SK-N-MC (cell line): ENCODE data around the gene ARHGAP26.

ENCODE experiments used
- DNase-seq: peaks from one replicate; pipeline ENCODE4 v3.0.0-alpha.2; 2011; ENCODE audit warnings: low read depth, low spot score
- H3K27ac ChIP-seq: fragments of 200-600 bp; sonication (generic); 2 replicates; pipeline ENCODE4 v1.5.1; 2016; ENCODE audit warnings: mixed run types
- H3K36me3 ChIP-seq: fragments of 200-600 bp; sonication (generic); 2 replicates; pipeline ENCODE4 v1.6.1; 2017; ENCODE audit warnings: antibody characterized with exemption, low read length, mixed read lengths; ENCODE audit not compliant: insufficient read depth
- H3K4me3 ChIP-seq: fragments of 200-600 bp; sonication (generic); 2 replicates; pipeline ENCODE4 v1.5.1; 2016
- H3K9ac ChIP-seq: fragments of 200-600 bp; sonication (generic); 2 replicates; pipeline ENCODE4 v1.8.0; 2017; ENCODE audit warnings: mixed run types, mixed read lengths; ENCODE audit not compliant: insufficient read length
- H3K9me3 ChIP-seq: fragments of 200-600 bp; sonication (generic); 2 replicates; pipeline ENCODE4 v1.6.1; 2017; ENCODE audit warnings: low read depth, mild to moderate bottlenecking, antibody characterized with exemption, low read length, moderate library complexity, mixed read lengths
- EZH2 ChIP-seq: fragments of 200-600 bp; sonication (generic); IDR thresholded peaks from one replicate; pipeline ENCODE4 v1.6.1; 2017; ENCODE audit warnings: antibody characterized with exemption
- FOXP2 ChIP-seq: optimal IDR thresholded peaks from 2 replicates; pipeline ENCODE3; 2011; ENCODE audit warnings: mild to moderate bottlenecking, moderate library complexity; ENCODE audit not compliant: insufficient read depth; ENCODE audit errors: extremely low read length, control extremely low read depth
- POLR2AphosphoS5 ChIP-seq: IDR thresholded peaks from 2 replicates; pipeline ENCODE4 v1.6.1; 2012; ENCODE audit warnings: mild to moderate bottlenecking, low read depth, low read length, borderline replicate concordance

The ARHGAP26 gene

DNA sequence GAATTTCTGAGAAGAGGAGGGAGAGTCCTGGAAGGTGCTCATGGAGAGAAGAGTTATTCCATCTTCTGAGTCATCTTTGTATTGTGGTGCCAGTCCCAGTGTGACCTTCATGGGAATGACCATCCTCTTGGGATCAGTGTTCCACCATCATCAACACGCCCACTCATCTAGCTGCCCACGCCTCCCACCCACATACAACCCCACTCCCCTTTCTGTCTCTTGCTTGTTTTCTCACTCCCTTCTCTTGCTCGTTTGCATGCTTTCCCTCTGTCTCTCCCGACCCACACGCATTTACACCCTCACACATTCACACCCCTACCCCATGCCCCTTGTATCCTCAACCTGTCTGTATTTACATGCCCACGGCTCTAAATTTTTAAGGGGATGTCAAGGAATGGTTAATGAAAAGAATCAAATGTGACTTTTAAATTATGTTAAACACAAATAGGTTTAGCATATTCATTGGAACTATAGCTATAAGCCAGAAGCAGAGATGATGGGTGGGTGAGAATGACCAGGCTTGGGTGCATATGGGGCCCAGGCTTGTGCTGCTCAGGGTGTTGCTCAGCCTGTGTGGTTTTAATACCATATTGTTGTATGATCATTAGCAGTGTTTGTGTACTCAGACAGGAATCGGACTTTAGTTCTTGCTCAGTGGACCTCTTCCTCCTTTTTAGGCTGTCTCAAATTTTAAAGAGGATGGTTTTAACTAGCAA is 160.4 kb downstream of the ARHGAP26 start:
- Histone ChIP-seq H3K36me3 (no peaks in the 10 kb centered on the region), H3K27ac (no peak overlapping the region), H3K9ac (no peak overlapping the region), H3K9me3 (no peaks in the 10 kb centered on the region), H3K4me3 (no peak overlapping the region)
- TF ChIP-seq EZH2 (no peak), FOXP2 (no peak), POLR2AphosphoS5 (no peak)
- DNase-seq = no peak

DNA sequence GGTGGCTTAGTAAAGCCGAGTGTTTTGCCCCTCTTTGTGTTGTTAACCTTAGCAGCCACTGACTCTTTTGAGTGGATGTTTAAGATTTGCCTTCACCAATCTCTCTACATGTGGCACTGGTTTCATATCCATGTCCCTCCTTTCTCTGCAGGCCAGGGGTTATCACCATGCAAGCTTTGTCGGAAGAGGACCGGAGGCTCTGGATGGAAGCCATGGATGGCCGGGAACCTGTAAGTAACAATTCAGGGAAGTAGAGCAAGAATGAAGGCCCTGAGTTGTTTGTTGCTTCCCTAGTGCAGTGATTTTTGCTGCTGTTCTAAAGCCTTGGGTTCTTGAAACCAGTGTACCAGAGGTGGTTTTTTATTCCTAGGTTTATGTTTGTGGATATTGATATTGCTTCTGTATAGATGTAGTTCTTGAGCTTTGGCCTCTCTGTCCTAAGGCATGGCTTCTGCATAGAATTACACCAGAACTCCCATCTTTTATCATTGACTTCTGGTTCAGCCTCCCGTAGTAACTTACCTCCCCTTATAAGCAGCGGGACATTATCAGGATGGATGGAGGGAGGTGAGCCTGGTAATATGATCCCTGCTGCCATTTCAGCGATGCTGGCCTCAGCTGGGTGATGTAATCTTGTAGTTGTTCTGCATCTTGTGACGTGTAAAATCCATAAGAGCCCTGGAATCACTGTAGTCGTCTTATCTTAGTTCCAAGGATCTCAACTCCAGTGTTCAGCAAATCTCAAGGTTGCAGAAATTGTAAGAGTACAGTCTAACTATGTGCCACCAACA is 161.9 kb downstream of the ARHGAP26 start:
- DNase-seq = no peak
- no peak overlapping the region for H3K9ac ChIP-seq
- H3K27ac ChIP-seq = no peak overlapping the region

DNA sequence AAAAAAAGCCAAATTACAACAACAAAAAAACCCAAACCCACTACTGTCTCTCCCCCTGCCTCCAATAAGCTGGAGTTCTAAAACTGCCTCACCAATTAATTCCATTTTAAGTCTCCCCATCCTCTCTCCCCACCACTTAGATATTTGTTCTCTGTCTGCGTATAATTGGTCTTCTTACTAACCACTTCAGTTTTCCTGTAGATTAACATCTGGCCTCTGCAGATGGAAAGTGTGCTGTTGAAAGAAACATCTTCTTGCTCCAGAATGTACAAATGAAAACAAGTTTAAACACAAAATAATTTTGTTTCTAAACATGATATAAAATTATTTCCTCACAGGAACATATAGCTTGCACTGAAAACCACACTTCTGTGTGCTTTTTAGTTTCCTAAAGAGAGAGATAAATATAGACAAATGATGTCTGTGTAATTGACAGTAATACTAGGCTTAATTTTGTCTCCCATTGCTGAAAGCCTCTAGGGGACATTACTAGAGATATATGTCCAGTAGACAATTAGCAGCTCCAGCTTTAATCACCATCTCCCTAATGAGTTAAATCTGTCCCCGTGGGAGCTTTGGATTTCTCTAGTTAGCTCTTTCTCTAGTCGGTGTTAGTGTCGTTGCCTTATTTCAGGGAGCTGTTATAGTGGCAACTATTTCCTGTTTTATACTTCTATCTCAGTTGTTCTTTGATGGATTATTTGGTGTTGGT is 164.0 kb downstream of the ARHGAP26 start:
- Histone ChIP-seq H3K9me3 (no peaks in the 10 kb centered on the region), H3K27ac (no peak overlapping the region), H3K4me3 (no peak overlapping the region), H3K36me3 (no peaks in the 10 kb centered on the region), H3K9ac (no peak overlapping the region)
- DNase-seq = no peak
- TF ChIP-seq POLR2AphosphoS5 (no peak), FOXP2 (no peak)

More for the DNA sequence above, 161.9 kb downstream of the ARHGAP26 start:
- no peak overlapping the region for H3K4me3 ChIP-seq
- H3K9me3 ChIP-seq = no peaks in the 10 kb centered on the region
- no peaks in the 10 kb centered on the region for H3K36me3 ChIP-seq
- no peak for TF ChIP-seq POLR2AphosphoS5
- TF ChIP-seq EZH2 = no peak
- TF ChIP-seq FOXP2 = no peak

DNA sequence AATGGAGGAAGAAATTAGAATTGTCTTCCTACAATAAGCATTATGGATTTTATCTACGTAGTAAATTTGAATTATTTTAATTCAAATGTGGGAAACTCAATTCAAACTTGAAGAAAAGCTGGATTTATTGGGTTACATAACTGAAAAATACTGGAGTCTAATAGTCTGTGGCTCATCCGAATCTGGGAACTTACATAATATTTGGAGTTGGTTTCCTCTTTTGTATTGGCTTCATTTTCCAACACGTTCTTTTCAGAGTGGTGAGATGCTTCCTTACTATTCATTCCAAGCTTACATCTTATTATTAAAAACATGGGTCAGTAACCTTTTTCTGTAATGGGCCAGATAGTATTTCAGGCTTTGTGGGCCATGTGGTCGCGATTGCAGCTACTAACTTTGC is 164.8 kb downstream of the ARHGAP26 start:
- no peaks in the 10 kb centered on the region for H3K36me3 ChIP-seq
- TF ChIP-seq POLR2AphosphoS5 (no peak), EZH2 (no peak), FOXP2 (no peak)
- H3K9me3 ChIP-seq = no peaks in the 10 kb centered on the region
- H3K9ac ChIP-seq = no peak overlapping the region
- no peak overlapping the region for H3K27ac ChIP-seq
- DNase-seq = no peak
- H3K4me3 ChIP-seq = no peak overlapping the region

DNA sequence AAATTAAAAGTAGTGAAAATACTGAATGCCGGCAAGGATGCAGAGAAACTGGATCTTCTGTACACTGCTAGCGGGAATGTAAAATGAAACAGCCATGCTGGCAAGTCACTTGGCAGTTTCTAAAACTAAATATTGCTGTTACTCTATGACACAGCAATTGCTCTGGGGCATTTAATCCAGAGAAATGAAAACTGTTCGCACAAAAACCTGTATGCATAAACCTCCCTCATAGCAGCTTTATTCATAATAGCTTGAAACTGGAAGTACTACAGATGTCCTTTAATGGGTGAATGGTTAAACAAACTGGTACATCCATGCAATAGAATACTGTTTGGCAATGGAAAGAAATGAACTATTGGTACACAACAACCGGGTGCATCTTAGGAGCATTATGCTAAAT is 167.2 kb downstream of the ARHGAP26 start:
- Histone ChIP-seq H3K36me3 (no peaks in the 10 kb centered on the region), H3K4me3 (no peak overlapping the region), H3K9me3 (no peaks in the 10 kb centered on the region), H3K27ac (no peak overlapping the region), H3K9ac (no peak overlapping the region)
- TF ChIP-seq POLR2AphosphoS5 (no peak), FOXP2 (no peak), EZH2 (no peak)
- no peak for DNase-seq

DNA sequence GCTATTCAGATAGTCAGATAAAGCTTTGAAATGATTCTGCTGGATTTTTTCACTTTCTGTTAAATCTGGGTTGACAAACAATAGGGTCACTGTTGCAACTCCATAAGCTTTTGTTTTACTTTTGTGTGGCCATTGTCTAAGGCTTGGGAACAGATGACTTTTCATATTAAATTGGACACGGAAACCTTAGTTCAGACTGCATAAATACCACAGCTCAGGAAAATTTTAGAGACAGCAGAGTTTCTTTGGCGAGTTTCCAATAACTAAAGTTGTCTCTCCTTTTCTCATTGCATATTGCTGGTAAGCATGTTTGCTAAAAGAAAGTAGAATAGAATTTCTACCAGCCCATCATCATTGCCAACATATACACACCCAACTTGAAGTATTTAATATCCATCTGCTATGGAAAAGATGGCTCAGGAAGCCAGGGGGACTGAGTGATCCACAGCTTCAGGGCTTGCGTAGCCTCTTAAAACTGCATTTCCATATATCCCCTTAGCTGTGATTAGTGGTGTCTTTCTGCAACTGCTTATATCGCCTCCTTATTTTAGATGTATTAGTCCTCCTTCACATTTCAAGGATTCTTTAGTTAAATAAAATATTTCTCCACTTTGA is 168.2 kb downstream of the ARHGAP26 start:
- no peak for TF ChIP-seq POLR2AphosphoS5
- no peaks in the 10 kb centered on the region for H3K36me3 ChIP-seq
- H3K27ac ChIP-seq = no peak overlapping the region
- no peak overlapping the region for H3K9ac ChIP-seq
- no peak for DNase-seq
- H3K4me3 ChIP-seq = no peak overlapping the region
- H3K9me3 ChIP-seq = no peaks in the 10 kb centered on the region

DNA sequence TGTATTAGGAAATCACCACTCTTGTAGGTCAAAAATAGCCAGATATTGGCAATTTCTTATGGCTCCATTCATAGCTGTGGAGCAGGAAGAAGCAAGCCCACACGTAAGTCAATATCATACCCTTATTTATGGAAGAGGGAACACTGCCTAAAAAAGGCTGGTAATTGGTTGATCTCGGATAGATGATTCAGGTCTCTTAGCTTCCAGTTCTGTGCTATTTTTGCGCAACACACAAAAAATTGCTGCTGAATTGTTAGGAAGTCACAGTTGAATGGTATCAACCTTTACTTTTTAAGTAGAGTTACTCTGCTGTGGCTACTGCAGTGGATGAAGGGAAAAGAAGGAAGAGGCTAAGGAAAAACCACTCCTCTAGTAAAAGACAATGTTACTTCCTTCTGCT is 168.8 kb downstream of the ARHGAP26 start:
- no peak for DNase-seq
- H3K9me3 ChIP-seq = no peaks in the 10 kb centered on the region
- H3K9ac ChIP-seq = no peak overlapping the region
- no peak overlapping the region for H3K27ac ChIP-seq
- TF ChIP-seq POLR2AphosphoS5 (no peak), EZH2 (no peak), FOXP2 (no peak)
- H3K36me3 ChIP-seq = no peaks in the 10 kb centered on the region
- no peak overlapping the region for H3K4me3 ChIP-seq

DNA sequence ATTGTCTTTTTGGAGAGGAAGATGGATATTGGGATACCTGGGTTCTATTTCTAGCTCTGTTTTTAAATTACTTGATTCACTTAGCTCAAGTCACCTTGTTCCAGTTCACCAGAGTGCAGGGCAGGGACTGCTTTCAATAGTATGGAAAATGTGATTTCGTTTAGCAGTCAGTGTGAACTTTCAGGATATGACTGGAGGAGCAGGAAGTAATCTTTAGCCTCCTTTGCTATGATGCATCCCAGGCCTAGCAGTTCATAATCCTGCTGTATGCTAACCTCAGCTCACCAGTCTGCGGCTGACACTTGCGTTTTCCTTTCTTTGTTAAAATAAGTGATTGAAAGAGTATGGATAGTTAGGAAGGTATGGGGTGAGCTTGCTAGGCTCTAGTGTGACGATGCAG is 169.7 kb downstream of the ARHGAP26 start:
- Histone ChIP-seq H3K9me3 (no peaks in the 10 kb centered on the region), H3K27ac (no peak overlapping the region), H3K4me3 (no peak overlapping the region), H3K36me3 (no peaks in the 10 kb centered on the region), H3K9ac (no peak overlapping the region)
- no peak for TF ChIP-seq POLR2AphosphoS5
- no peak for TF ChIP-seq FOXP2
- no peak for TF ChIP-seq EZH2
- DNase-seq = no peak
